ENCODE data around the gene RAB20. TPM values are rescaled to one million over a fixed set of nuclear protein-coding genes. Genes with fewer than 3 reads are reported as not detected.

The RAB20 gene
- total and polyA plus RNA-seq, 9 of the 15 experiments (the other 6 are each of a cell fraction or from before 2014, with no cell fraction given) = 0.62 to 9.2 (median 5.4) TPM

- peak; percentile 65; the same call in 1 of the 2 replicates for TF ChIP-seq ZNF592 (IDR thresholded peaks at IDR 0.05)
- TF ChIP-seq BRD9 (IDR thresholded peaks at IDR 0.05; ENCODE audit: low read depth, partially characterized antibody) = no peak
- peak; percentile 86 for TF ChIP-seq TEAD4 (IDR thresholded peaks at IDR 0.05; ENCODE audit: low read length)
- no peak for TF ChIP-seq TEAD4 (CRISPR knock-in tag; IDR thresholded peaks at IDR 0.05; ENCODE audit: borderline replicate concordance)
- no peak for TF ChIP-seq PRPF4 (IDR thresholded peaks at IDR 0.05; ENCODE audit: insufficient read depth, low read depth, low read length, poor library complexity, severe bottlenecking)
- peak; percentile 10 for TF ChIP-seq TBP (optimal IDR thresholded peaks at IDR 0.05; ENCODE audit: low read depth, low read length)
- no peak for TF ChIP-seq ATF1 (CRISPR knock-in tag; IDR thresholded peaks at IDR 0.05)
- TF ChIP-seq ATF1 (tag; IDR thresholded peaks at IDR 0.05) = peak; percentile 56; the same call in 1 of the 2 replicates
- TF ChIP-seq ZKSCAN8 (CRISPR knock-in tag; IDR thresholded peaks at IDR 0.05) = no peak
- no peak for TF ChIP-seq PATZ1 (CRISPR knock-in tag; IDR thresholded peaks at IDR 0.05; ENCODE audit: borderline replicate concordance)
- no peak for TF ChIP-seq KHSRP (IDR thresholded peaks at IDR 0.05)
- no peak for TF ChIP-seq KDM2B (CRISPR knock-in tag; IDR thresholded peaks at IDR 0.05)
- 0 out of 2 replicates have a peak, but pooled peaks have one; percentile 40 for TF ChIP-seq NR2C1 (IDR thresholded peaks at IDR 0.05)
- TF ChIP-seq NR2C1 (tag; IDR thresholded peaks at IDR 0.05) = peak; percentile 62; the same call in 1 of the 2 replicates
- TF ChIP-seq PML (IDR thresholded peaks at IDR 0.05; ENCODE audit: low read length) = peak; percentile 61; the same call in 1 of the 2 replicates
- TF ChIP-seq MBD1 (CRISPR knock-in tag; IDR thresholded peaks at IDR 0.05) = no peak
- no peak for TF ChIP-seq HEY1 (CRISPR knock-in tag; IDR thresholded peaks at IDR 0.05; ENCODE audit: borderline replicate concordance)
- TF ChIP-seq NCOA2 (IDR thresholded peaks at IDR 0.05; ENCODE audit: partially characterized antibody in 2 of 2) = no peak
- no peak for TF ChIP-seq MAFG (tag; conservative IDR thresholded peaks at IDR 0.05)
- no peak for TF ChIP-seq SNIP1 (IDR thresholded peaks at IDR 0.05; ENCODE audit: low read depth)
- TF ChIP-seq CBFA2T2 (conservative IDR thresholded peaks at IDR 0.05) = peak; percentile 76
- no peak for TF ChIP-seq SUPT5H (IDR thresholded peaks at IDR 0.05)
- no peak for TF ChIP-seq PHTF2 (CRISPR knock-in tag; IDR thresholded peaks at IDR 0.05)
- no peak for TF ChIP-seq ZBED1 (IDR thresholded peaks at IDR 0.05)
- TF ChIP-seq ESRRA (IDR thresholded peaks at IDR 0.05; ENCODE audit: borderline replicate concordance, low read depth) = peak; percentile 89
- TF ChIP-seq BCL6 (CRISPR knock-in tag; IDR thresholded peaks at IDR 0.05) = no peak
These were observed 52.0 kb downstream of the RAB20 start (continued) for GRCh38 chr13:110509478-110509926.
